T-helper 2 cell (primary cell): Measurements from ENCODE around the gene PTCHD1.
A peak's percentile ranks its signal among the peaks of the same experiment; 100 is the strongest.

ENCODE experiments used
- DNase-seq, 5 experiments: peaks; one replicate each; pipeline versions ENCODE4 v3.0.0 to v3.0.0-alpha.2; 2012 to 2022
- total RNA-seq, 2 donors: gene quantifications; one replicate each; lab custom pipeline; 2026; lab: John Stamatoyannopoulos, UW

PTCHD1 gene
- total RNA-seq = 0 to 0.34 reads per million in 2 donors

- DNase-seq = no peak
These were observed at the start of gene PTCHD1 for GRCh38 chrX:23334848-23335599. TSS of gene PTCHD1 (plus strand) at chrX:23334849. CDS start at chrX:23334876, 27 bp downstream.

- DNase-seq = no peak
These were observed 47.9 kb upstream of the PTCHD1 start for GRCh38 chrX:23286731-23287130.

- DNase-seq = no peak
These were observed 47.4 kb upstream of the PTCHD1 start for GRCh38 chrX:23287191-23287725.

GRCh38 chrX:23292354-23292987, 42.2 kb upstream of the PTCHD1 start:
- DNase-seq = no peak

- no peak for DNase-seq
These were observed 41.5 kb upstream of the PTCHD1 start for GRCh38 chrX:23292988-23293651.

- DNase-seq = no peak
These were observed 29.8 kb upstream of the PTCHD1 start for GRCh38 chrX:23304881-23305280.

- no peak for DNase-seq
These were observed 22.9 kb upstream of the PTCHD1 start for GRCh38 chrX:23311731-23312130.

GRCh38 chrX:23312136-23312535, 22.5 kb upstream of the PTCHD1 start:
- no peak for DNase-seq

GRCh38 chrX:23317799-23318724, 16.6 kb upstream of the PTCHD1 start:
- DNase-seq = peak in 2 of 5 experiments; percentile 1 to 11

GRCh38 chrX:23327104-23327503, 7.5 kb upstream of the PTCHD1 start:
- DNase-seq = no peak

GRCh38 chrX:23331701-23332100, 2.9 kb upstream of the PTCHD1 start:
- DNase-seq = no peak

- no peak for DNase-seq
These were observed 2.4 kb upstream of the PTCHD1 start for GRCh38 chrX:23332101-23332887.

- DNase-seq = no peak
These were observed 1.5 kb upstream of the PTCHD1 start for GRCh38 chrX:23332888-23333821.

- DNase-seq = no peak
These were observed 668 bp upstream of the PTCHD1 start for GRCh38 chrX:23333842-23334520.

- no peak for DNase-seq
These were observed 165 bp upstream of the PTCHD1 start for GRCh38 chrX:23334521-23334847.

GRCh38 chrX:23338334-23338733, 3.7 kb downstream of the PTCHD1 start:
- DNase-seq = no peak

- DNase-seq = no peak
These were observed 6.8 kb downstream of the PTCHD1 start for GRCh38 chrX:23341452-23341851.

GRCh38 chrX:23344238-23344903, 9.7 kb downstream of the PTCHD1 start:
- no peak for DNase-seq

GRCh38 chrX:23344904-23345271, 10.2 kb downstream of the PTCHD1 start:
- DNase-seq = no peak
